ENCODE data around the gene CBY2.

The CBY2 gene

GRCh38 chr13:45704211-45704739 lies 2.2 kb downstream of the CBY2 start:
- DNase-seq, result no peak

- no peak for DNase-seq
Measured at GRCh38 chr13:45704854-45705695, 3.0 kb downstream of the CBY2 start.

DNA sequence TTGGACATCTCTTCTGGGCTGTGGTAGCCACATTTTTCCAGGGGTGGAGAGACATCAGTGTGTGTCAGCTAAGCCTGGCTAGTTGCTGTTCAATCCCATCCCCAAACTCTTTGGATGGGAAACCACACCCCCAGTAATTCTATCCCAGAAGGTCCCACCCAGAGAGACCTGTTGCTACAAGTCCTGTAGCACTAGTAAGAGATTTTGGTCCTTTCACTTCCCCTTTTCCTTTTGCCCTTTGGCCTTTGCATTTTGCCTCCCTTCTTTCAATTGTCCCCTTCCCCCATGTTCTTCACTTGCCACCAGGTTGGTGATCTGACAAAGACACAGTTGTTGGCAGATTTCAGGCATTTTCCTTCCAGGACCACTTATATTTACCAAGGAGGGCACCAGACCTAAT lies 3.8 kb downstream of the CBY2 start:
- DNase-seq, result no peak

GRCh38 chr13:45707516-45708100 lies 5.5 kb downstream of the CBY2 start:
- DNase-seq, result no peak

- no peak for DNase-seq
Measured at GRCh38 chr13:45711951-45712350, 9.8 kb downstream of the CBY2 start.

- no peak for DNase-seq
Measured at GRCh38 chr13:45713106-45713690, 11.1 kb downstream of the CBY2 start.

- DNase-seq, result no peak
Measured at GRCh38 chr13:45713721-45714120, 11.6 kb downstream of the CBY2 start.

DNA sequence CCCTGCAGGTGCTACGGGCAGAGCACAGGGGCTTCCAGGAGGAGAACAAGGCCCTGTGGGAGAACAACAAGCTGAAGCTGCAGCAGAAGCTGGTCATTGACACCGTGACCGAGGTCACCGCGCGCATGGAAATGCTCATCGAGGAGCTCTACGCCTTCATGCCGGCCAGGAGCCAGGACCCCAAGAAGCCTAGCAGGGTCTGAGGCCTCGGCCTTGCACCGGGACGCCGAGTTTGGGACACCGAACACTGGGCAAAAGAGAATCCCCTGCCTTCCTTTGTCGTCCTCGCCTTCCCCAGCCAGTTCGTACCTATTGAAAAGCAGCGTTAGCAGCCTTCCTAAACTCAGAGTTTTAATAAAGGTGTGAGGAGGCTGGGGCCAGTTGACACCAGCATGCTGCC lies 12.1 kb downstream of the CBY2 start:
- no peak for DNase-seq

GRCh38 chr13:45715351-45715750 lies 13.2 kb downstream of the CBY2 start:
- DNase-seq, result no peak

DNA sequence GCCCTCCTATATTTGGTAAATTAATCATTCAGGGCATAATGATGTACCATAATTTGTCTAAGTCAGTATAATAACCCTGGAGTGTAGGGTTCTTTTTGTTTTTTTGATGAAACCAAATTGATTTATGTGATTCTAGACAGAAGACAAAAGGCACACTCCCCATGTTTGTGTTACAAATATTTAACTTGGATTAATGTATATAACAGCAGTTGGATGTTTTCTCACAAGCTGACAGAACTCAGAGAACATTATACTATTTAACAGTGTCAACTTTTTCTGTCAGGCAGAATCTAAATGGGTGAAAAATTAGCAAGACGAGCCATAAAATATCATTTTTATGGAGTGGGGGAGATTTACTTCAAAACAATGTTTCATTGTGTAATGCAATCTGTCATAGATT lies 15.2 kb downstream of the CBY2 start:
- DNase-seq, result peak; percentile 10

DNA sequence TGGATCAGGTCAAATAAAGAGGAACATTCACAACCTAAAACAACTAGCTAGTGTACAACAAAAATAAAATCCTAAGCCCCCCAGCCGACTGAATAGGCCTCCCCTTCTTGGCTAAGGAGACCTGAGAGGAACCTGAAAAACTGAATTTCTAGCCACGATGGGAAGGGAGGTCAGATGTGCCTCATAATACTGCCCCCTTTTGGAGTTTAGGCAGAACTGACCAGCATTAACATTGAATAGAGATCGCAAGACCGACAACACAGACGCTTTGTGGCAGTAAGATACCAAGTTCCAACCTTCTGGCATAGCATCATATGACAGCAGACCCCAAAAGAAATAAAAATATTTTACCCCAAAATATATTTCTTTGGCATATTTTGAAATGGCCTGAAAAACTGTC lies 15.9 kb downstream of the CBY2 start:
- peak; percentile 67 for DNase-seq

DNA sequence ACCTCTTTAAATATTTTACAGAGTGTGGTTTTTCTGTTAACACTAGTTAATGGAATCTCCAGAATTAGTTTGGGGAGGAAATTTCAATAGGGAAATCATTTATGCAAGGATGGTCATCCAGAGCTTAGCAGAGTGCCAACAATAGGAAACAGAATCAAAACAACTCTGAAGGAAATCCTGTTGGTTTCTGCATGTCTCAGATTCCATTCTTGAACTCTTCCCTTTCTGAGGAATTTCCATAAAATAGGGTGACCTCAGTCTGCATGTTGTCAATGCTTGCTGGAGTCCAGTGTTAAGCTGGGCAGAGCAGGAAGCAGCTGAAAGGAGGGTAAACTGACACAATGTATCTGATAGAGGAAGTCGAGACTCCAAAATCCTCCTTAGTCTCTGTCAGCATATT lies 16.9 kb downstream of the CBY2 start:
- no peak for DNase-seq

DNA sequence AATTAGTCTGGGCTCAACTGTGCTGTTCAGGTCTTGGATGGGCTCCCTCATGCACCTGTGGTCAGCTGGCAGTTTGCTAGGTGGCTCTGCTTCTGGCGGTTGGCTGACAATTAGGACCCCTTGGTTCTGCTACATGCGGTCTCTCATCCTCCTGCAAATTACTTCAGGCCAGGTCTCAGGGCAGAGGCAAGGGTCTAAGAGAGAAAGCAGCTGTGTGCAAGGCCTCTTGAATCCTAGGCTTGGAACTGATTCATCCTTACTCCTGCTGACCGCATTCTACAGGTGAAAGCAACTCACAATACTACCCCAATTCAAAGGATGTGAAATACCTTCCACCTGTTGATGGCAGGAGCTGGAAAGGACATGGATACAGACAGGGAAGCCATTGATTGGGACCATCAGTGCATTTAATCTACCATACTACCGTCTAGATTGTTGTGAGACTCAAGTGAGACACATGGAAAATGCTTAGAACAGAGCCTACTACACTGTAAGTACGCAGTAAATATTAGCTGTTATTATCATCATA lies 19.1 kb downstream of the CBY2 start:
- DNase-seq, result no peak

- DNase-seq, result no peak
Measured at GRCh38 chr13:45723798-45724197, 21.7 kb downstream of the CBY2 start.

- peak; percentile 61 for DNase-seq
Measured at GRCh38 chr13:45728759-45729158, 26.6 kb downstream of the CBY2 start.

GRCh38 chr13:45731455-45731854 lies 29.3 kb downstream of the CBY2 start:
- no peak for DNase-seq

GRCh38 chr13:45732916-45733315 lies 30.8 kb downstream of the CBY2 start:
- DNase-seq, result no peak

- DNase-seq, result no peak
Measured at GRCh38 chr13:45733361-45733760, 31.2 kb downstream of the CBY2 start.

GRCh38 chr13:45737571-45738017 lies 35.5 kb downstream of the CBY2 start:
- DNase-seq, result peak; percentile 9

DNA sequence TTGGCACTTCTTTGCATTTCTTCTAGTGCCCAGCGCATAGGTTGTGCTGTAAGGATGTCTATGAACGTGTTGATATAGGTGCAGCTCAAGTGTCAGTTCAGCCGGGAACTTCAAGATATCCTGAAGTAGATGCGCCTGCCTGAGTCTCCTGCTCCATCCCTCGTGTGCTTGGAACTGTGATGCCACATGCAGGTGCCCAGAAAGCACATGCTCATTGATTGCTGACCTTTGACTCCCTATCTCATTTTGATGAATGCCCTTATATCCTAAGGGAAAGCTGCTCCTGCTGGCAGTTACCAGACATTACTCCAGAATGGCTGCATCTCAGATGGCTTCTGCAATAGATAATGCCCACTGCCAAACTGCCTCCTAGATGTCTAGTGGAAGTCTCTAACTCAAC lies 40.9 kb downstream of the CBY2 start:
- no peak for DNase-seq

DNA sequence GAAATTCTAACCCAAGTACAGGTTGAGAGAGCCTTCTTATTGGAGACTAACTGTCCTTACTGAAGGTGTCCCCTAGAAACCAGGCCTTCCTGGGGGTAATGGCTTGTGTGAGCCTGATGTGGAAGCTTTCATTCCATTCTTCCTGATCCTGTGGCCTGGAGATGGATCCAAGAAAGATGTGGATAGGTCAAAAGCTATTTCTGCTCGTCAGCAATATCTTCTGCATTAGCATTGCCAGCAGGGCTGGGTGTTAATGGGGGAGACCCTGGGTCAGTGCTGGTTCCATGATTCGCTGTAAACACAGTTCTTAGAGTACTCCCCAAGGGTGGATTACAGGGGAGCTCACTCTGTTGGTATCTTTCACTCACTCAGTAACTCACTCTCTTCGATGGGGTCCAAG lies 42.9 kb downstream of the CBY2 start:
- no peak for DNase-seq

- no peak for DNase-seq
Measured at GRCh38 chr13:45747071-45747470, 45.0 kb downstream of the CBY2 start.

DNA sequence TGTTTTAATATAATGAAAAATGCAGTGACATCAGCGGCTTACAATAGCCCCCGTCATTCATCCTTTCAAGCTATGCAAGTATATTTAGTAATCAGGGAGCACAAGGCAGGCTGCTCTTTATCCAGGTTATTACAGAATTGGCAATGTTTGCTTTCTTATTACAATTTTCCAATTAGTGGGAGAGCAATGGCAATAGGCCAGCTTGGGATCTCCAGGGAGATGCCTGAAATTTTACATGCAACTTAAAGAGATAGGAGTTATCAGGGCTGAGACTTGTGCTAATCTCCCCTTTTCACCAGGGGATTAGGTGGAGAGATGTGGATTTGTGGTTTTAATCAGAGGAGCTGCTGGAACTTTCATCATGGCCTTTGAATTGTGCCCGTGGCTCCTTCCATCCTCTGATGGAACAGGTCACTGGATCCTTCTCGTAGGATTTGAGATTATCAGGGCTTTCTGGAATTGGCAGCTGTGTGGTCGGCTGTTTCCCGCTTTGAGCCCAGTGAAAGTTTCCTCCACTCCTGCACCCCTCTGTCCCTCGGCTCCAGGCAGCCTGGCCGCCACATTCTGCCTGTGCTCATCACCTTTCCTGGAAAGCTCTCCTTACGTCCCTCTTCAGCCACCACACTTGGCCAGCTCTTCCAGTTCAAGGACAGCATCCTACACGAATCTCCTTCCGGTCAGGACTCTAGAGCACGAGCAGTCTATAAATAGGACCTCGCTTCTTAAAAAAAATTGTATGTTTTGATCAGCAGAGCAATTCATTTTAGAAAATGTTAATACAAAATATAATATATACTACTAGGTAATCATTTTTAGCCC lies 47.0 kb downstream of the CBY2 start:
- DNase-seq, result no peak

Data from DMS53 (cell line).